A172 (cell line): ENCODE results near the gene ADARB2. TPM values are rescaled to one million over a fixed set of nuclear protein-coding genes. Genes with fewer than 3 reads are reported as not detected.
"Not testable (repeated sequence)": the region's sequence is repeated elsewhere in the genome, so short reads cannot be mapped to it uniquely, and the experiment has no call there.

Experiments used
- DNase-seq: peaks from one replicate; pipeline ENCODE4 v3.0.0-alpha.2; 2015; ENCODE audit warnings: low spot score
- total RNA-seq: library from RNA; depleted of rRNA; stranded (reverse); fragments of >200 nt; shearing (Covaris generic); gene quantifications from 2 replicates; pipeline ENCODE4 v1.2.3, GENCODE V29; 2014

Gene ADARB2
- total RNA-seq, 1 experiment from 2014 or later: 1.2 TPM

GRCh38 chr10:1548146-1548545 lies 189.2 kb downstream of the ADARB2 start:
- DNase-seq: no peak

DNA sequence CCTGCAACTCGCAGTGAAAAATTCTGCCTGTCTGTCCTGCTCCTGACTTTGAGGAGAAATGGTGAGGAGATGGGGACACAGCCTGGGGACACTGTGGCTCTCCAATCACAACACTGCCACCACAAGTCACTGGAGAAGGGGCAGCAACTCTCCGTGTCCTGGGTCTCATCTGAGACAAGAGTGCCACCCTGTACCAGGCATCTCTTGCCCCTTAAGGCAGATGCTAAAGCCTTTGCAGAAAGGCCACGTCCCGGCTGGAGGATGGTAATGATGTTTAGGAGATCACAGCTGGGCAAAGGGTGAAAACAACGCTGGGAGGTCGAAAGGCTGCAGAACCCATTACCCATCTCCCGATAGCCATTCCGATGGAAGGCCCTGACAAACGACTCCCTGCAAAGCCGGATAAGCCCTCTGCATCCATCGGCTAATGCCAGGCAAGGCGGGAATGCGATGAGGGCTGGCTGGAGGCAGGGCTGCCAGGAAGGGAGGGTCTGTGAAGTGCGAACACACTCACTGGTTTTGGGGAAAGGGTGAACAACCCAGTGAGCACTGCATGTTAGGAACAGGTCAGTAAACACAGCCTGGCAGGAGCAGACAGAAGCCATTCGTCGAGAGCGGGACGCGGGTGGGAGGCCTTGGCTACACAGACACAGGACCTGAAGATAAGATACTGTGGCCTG lies 190.8 kb downstream of the ADARB2 start:
- DNase-seq: no peak

- DNase-seq: no peak
Observed at GRCh38 chr10:1545524-1545923, 191.8 kb downstream of the ADARB2 start.

- no peak for DNase-seq
Observed at GRCh38 chr10:1544929-1545328, 192.4 kb downstream of the ADARB2 start.

GRCh38 chr10:1544209-1544673 lies 193.1 kb downstream of the ADARB2 start:
- no peak for DNase-seq

GRCh38 chr10:1543596-1543995 lies 193.7 kb downstream of the ADARB2 start:
- DNase-seq: no peak

GRCh38 chr10:1542941-1543340 lies 194.4 kb downstream of the ADARB2 start:
- no peak for DNase-seq

GRCh38 chr10:1540144-1540543 lies 197.2 kb downstream of the ADARB2 start:
- no peak for DNase-seq

- no peak for DNase-seq
Observed at GRCh38 chr10:1539216-1539615, 198.1 kb downstream of the ADARB2 start.

- DNase-seq: no peak
Observed at GRCh38 chr10:1538531-1539061, 198.7 kb downstream of the ADARB2 start.

DNA sequence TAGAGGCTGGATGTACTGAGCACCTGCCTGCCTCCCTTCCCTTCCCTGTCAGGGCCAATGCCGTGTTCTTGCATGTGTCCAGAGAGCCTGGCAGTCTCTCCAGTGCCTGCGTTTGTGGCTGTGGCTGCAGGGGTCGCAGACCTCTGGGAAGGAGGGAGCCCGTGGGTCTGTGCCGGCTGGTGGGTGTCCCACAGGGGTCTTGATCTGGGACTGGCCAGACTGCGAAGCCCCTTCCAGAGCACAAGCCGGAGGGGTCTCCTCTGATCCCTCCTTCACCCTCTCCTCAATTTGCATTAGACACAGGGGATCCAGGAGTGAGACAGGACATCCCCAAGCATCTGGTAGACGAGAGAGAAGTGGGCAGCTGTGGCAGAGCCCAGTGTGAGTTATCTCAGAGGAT lies 199.2 kb downstream of the ADARB2 start:
- DNase-seq: no peak

- not testable (repeated sequence) for DNase-seq
Observed at GRCh38 chr10:1537449-1537848, 199.9 kb downstream of the ADARB2 start.

GRCh38 chr10:1536341-1536740 lies 201.0 kb downstream of the ADARB2 start:
- no peak for DNase-seq

- DNase-seq: no peak
Observed at GRCh38 chr10:1535301-1535965, 201.9 kb downstream of the ADARB2 start.

DNA sequence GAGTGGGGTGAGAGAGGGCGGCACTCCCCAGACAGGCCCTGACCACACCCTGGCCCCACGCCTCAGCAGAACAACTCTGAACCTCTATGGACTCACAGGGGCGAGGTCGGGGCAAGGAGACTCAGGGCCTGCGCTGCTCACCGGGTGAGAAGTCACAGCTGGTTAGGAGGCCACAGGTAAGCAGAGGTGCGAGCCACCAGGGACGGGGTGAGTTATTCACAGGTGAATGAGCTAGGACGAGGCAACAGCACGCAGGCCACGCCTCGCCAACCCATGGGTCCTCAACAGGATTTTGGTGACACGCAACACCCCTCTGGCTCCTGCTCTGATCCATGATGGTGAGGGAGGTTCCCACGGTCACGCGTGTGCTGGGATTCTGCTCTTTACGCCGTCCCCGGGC lies 202.5 kb downstream of the ADARB2 start:
- no peak for DNase-seq

DNA sequence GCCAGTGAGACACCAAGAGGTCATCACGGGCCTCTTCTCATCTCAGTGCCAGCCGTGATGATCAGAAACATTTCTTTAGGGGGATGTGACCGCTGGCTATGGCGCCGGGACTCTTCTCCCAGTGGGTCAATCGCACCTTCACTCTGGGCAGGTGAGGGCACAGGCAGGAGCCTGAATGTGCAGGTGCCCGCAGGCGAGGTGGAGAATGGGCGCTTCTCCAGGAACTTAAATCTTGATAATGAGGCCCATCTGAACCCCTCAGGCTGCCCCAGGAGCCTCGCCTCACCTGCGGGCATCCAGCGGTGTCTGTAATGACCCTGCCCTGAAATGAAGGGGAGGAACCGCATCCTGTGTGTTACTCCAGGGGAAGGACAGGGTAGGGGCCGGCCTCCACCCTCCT lies 204.7 kb downstream of the ADARB2 start:
- no peak for DNase-seq

DNA sequence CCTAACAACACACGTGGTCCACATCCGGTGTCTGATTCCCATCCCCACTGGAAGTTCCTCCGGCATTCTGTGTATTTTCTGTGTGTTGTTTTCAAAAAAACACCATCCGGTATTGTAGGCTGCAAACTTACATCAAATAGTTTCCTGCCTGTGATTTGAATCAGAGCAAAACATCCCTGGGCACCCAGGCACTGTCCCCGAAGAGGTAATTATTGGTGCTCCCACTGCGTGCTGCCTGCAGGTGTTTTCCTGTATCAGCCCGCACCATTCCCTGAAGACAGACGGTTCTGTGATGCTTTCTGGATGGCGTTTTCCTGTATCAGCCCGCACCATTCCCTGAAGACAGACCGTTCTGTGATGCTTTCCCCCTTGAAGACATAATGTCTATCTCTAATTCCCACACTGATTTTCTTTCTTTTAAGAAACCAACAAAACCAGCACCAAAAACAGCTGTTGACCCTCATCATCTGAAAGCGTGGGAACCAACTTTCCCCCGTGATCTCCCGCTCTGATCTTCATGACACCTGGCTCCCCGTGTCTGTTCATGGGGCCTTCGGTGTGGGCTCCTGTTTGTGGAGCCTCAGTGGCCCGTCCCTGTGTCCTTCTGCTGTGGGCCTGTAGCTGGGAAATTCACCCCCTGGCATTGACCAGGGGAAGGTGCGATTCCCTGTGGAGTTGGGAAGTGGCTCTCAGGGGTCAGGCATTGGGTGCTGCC lies 205.3 kb downstream of the ADARB2 start:
- no peak for DNase-seq

DNA sequence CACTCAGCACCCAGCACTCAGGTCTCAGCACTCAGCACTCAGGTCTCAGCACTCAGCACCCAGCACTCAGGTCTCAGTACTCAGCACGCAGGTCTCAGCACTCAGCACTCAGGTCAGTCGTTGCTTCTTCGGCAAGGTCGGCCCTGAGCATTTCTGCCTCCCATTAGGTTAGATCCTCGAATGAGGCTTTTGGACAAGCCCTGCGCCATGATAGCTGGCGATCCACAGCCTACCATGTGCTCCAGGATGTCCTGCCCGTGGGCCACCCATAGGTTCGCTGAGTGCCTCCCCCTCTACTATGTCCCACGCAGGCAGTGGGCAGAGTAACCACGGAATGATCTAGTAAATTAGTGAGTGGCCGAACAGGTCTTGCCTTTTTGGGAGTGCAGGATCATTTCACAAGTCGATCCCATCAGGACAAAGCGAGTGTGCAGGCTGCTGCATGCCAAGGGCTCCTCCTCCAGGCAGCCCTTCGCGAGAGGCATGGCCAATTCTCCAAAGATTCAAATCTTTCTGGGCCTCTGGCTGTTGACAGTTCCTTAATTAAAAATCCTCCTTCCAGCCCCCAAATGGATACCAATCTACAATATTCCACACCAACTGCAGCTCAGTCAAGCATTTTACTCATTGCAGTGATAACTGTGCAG lies 206.3 kb downstream of the ADARB2 start:
- DNase-seq: no peak

- DNase-seq: no peak
Observed at GRCh38 chr10:1529806-1530413, 207.4 kb downstream of the ADARB2 start.

- no peak for DNase-seq
Observed at GRCh38 chr10:1527951-1528350, 209.4 kb downstream of the ADARB2 start.

- DNase-seq: no peak
Observed at GRCh38 chr10:1526436-1527055, 210.8 kb downstream of the ADARB2 start.
